Measurements from ENCODE around the gene CCDC191. TPM values are rescaled to one million over a fixed set of nuclear protein-coding genes. Genes with fewer than 3 reads are reported as not detected.
A peak's percentile ranks its signal among the peaks of the same experiment; 100 is the strongest.

CCDC191 gene
- 3.9 TPM for total RNA-seq

- DNase-seq = peak; percentile 99
These were observed at the start of gene CCDC191, which contains the start of gene QTRT2 for GRCh38 chr3:114056130-114057010. TSS of gene CCDC191 (minus strand) at chr3:114056526. CDS start at chr3:114056466, 60 bp downstream. TSS of gene QTRT2 (plus strand) at chr3:114056737. CDS start at chr3:114065258, 8,521 bp downstream.

GRCh38 chr3:114104414-114104813, 48.1 kb upstream of the CCDC191 start:
- no peak for DNase-seq

- DNase-seq = no peak
These were observed 47.5 kb upstream of the CCDC191 start for GRCh38 chr3:114103858-114104257.

GRCh38 chr3:114103181-114103580, 46.9 kb upstream of the CCDC191 start:
- DNase-seq = no peak

- no peak for DNase-seq
These were observed 44.8 kb upstream of the CCDC191 start for GRCh38 chr3:114101101-114101500.

- no peak for DNase-seq
These were observed 39.5 kb upstream of the CCDC191 start for GRCh38 chr3:114095796-114096195.

GRCh38 chr3:114093596-114093995, 37.3 kb upstream of the CCDC191 start:
- no peak for DNase-seq

- no peak for DNase-seq
These were observed 36.7 kb upstream of the CCDC191 start for GRCh38 chr3:114093016-114093380.

- no peak for DNase-seq
These were observed 36.1 kb upstream of the CCDC191 start for GRCh38 chr3:114092151-114093015.

GRCh38 chr3:114089675-114090074, 33.3 kb upstream of the CCDC191 start:
- no peak for DNase-seq

- no peak for DNase-seq
These were observed 30.0 kb upstream of the CCDC191 start for GRCh38 chr3:114086356-114086755.

- no peak for DNase-seq
These were observed 26.8 kb upstream of the CCDC191 start for GRCh38 chr3:114083112-114083511.

- DNase-seq = no peak
These were observed 24.7 kb upstream of the CCDC191 start for GRCh38 chr3:114081037-114081436.

- DNase-seq = no peak
These were observed 23.9 kb upstream of the CCDC191 start for GRCh38 chr3:114080201-114080600.

GRCh38 chr3:114079761-114080160, 23.4 kb upstream of the CCDC191 start:
- no peak for DNase-seq

- no peak for DNase-seq
These were observed 21.8 kb upstream of the CCDC191 start for GRCh38 chr3:114078126-114078525.

- no peak for DNase-seq
These were observed 20.4 kb upstream of the CCDC191 start for GRCh38 chr3:114076711-114077110.

GRCh38 chr3:114071786-114072185, 15.5 kb upstream of the CCDC191 start:
- DNase-seq = no peak

GRCh38 chr3:114068336-114068735, 12.0 kb upstream of the CCDC191 start:
- DNase-seq = no peak

- no peak for DNase-seq
These were observed 11.5 kb upstream of the CCDC191 start for GRCh38 chr3:114067804-114068203.

GRCh38 chr3:114060906-114061655, 4.8 kb upstream of the CCDC191 start:
- DNase-seq = no peak

- DNase-seq = no peak
These were observed 2.3 kb upstream of the CCDC191 start for GRCh38 chr3:114058646-114059045.

GRCh38 chr3:114057011-114057347, 653 bp upstream of the CCDC191 start:
- no peak for DNase-seq
